HepG2 (cell line): ENCODE results near the gene TCEANC2. TPM values are rescaled to one million over a fixed set of nuclear protein-coding genes. Genes with fewer than 3 reads are reported as not detected.
A peak's percentile ranks its signal among the peaks of the same experiment; 100 is the strongest.

Experiments
- DMAP1 ChIP-seq: IDR thresholded peaks from 2 replicates; pipeline ENCODE4 v1.6.1; 2016
- EP300 ChIP-seq, 3 experiments: sonication (generic) in 1 of 3; formaldehyde crosslinking in 1 of 3; IDR thresholded peaks; 2 replicates each; pipeline versions ENCODE4 v1.5.1 to v1.6.1; 2011 to 2020; ENCODE audit warnings: low read depth in 2 of 3, low read length in 2 of 3, borderline replicate concordance in 1 of 3, improper control_type of control experiment in 1 of 3, mild to moderate bottlenecking in 1 of 3, missing genetic modification reagents in 1 of 3, moderate library complexity in 1 of 3
- KDM1A ChIP-seq: IDR thresholded peaks from 2 replicates; pipeline ENCODE4 v1.6.1; 2016; ENCODE audit warnings: missing compliant biosample characterization
- ONECUT2 ChIP-seq: sonication (generic); formaldehyde crosslinking; IDR thresholded peaks from 2 replicates; pipeline ENCODE4 v1.4.0; 2020; ENCODE audit warnings: missing genetic modification reagents
- RORA ChIP-seq: sonication (generic); formaldehyde crosslinking; IDR thresholded peaks from 2 replicates; pipeline ENCODE4 v1.5.0; 2020; ENCODE audit warnings: mild to moderate bottlenecking, missing genetic modification reagents, moderate library complexity
- SP5 ChIP-seq: IDR thresholded peaks from 2 replicates; pipeline ENCODE4 v1.6.1; 2016; ENCODE audit warnings: low read depth, borderline replicate concordance
- ZKSCAN1 ChIP-seq: fragments of 150-350 bp; IDR thresholded peaks from 2 replicates; pipeline ENCODE4 v1.6.1; 2014; ENCODE audit warnings: low read length
- ZNF20 ChIP-seq: sonication (generic); formaldehyde crosslinking; IDR thresholded peaks from 2 replicates; pipeline ENCODE4 v1.4.0; 2020; ENCODE audit warnings: mild to moderate bottlenecking, moderate library complexity, missing genetic modification reagents
- ZNF317 ChIP-seq: sonication (generic); formaldehyde crosslinking; IDR thresholded peaks from 2 replicates; pipeline ENCODE4 v1.5.0; 2020; ENCODE audit warnings: mild to moderate bottlenecking, missing genetic modification reagents
- ZNF446 ChIP-seq: sonication (generic); formaldehyde crosslinking; IDR thresholded peaks from 2 replicates; pipeline ENCODE4 v1.5.0; 2020; ENCODE audit warnings: mild to moderate bottlenecking, missing genetic modification reagents
- ZNF572 ChIP-seq: sonication (generic); formaldehyde crosslinking; IDR thresholded peaks from 2 replicates; pipeline ENCODE4 v1.5.1; 2020; ENCODE audit warnings: mild to moderate bottlenecking, missing genetic modification reagents
- ZNF607 ChIP-seq: sonication (generic); formaldehyde crosslinking; IDR thresholded peaks from 2 replicates; pipeline ENCODE4 v1.5.1; 2020; ENCODE audit warnings: missing genetic modification reagents, mild to moderate bottlenecking, borderline replicate concordance
- polyA plus RNA-seq, 8 experiments: library from polyadenylated mRNA; depleted of rRNA in 3 of 8; stranded (reverse) in 7 of 8; unstranded in 1 of 8; fragments of >200 nt; fragmentation: Illumina TruSeq in 4 of 8; extraction: Trizol in 4 of 8; gene quantifications; 2 replicates each; pipeline versions ENCODE4 v1.2.1 to v1.2.3, GENCODE V29; 2011 to 2016; ENCODE audit warnings: low read depth in 4 of 8, missing spikeins in 1 of 8, mixed read lengths in 1 of 8; ENCODE audit not compliant: insufficient read depth in 1 of 8
- total RNA-seq, 5 experiments: library from RNA; depleted of rRNA; stranded (reverse); fragments of >200 nt; fragmentation: Illumina TruSeq; extraction: Trizol; gene quantifications; 2 replicates each; pipeline ENCODE4 v1.2.3, GENCODE V29; 2016; ENCODE audit warnings: low read depth in 1 of 5
- TF ChIP-seq, protein P1 (sequence below): sonication (generic); formaldehyde crosslinking; conservative IDR thresholded peaks from 2 replicates; pipeline ENCODE4 v1.4.0; 2020; ENCODE audit warnings: missing genetic modification reagents
- TF ChIP-seq, protein P2 (sequence below): sonication (generic); formaldehyde crosslinking; IDR thresholded peaks from 2 replicates; pipeline ENCODE4 v1.5.0; 2020; ENCODE audit warnings: mild to moderate bottlenecking, missing genetic modification reagents
- TF ChIP-seq, protein P3 (sequence below): sonication (generic); formaldehyde crosslinking; IDR thresholded peaks from 2 replicates; pipeline ENCODE4 v1.4.0; 2020; ENCODE audit warnings: missing genetic modification reagents, borderline replicate concordance
- TF ChIP-seq, protein P4 (sequence below): sonication (generic); formaldehyde crosslinking; IDR thresholded peaks from 2 replicates; pipeline ENCODE4 v1.4.0; 2020; ENCODE audit warnings: missing genetic modification reagents

The TCEANC2 gene
- total and polyA plus RNA-seq, 2 of the 13 experiments (the other 11 are each of a cell fraction or from before 2014, with no cell fraction given): 3.8 to 5.0 TPM

DNA sequence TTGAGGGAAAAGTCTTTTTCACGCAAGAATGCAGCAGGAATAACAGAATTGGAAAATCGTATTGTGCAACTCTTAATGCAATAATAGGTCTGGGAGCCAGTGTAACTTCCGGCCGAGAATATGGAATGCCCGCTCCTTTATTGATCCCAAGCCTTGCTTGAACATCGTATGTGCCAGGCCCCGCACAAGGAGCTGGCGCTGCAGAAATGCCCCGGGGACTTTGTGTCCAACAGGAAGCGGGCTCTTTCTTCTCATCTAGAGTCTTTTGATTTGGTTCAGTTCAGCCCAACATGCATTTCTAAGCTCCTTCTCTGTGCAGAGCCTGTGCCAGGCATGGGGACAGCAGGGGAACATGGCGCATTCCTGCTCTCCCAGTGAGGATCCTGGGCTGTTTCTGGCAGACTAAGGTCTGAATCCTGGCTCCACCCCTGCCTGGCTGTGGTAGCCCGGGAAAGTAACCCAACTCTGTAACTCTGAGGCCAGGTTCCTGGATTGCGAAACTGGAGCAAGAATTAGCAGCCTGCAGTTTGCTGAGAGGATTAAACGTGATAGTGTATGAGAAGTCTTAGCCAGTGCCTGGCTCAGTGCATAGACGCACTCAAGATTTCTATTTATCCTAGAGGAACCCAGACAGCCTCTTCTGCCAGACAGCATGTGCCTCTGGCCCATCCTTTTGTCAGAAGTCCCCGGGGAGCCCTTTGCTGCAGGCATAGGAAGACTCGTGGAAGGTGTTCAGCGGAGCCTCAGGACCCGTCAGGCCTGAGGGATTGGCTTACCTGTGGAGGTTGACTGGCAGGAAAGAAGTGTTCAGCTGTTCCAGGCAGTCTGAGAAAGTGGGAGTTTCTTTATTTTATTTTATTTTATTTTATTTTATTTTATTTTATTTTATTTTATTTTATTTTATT is 100.4 kb downstream of the TCEANC2 start (continued):
- TF ChIP-seq, protein P1, sequence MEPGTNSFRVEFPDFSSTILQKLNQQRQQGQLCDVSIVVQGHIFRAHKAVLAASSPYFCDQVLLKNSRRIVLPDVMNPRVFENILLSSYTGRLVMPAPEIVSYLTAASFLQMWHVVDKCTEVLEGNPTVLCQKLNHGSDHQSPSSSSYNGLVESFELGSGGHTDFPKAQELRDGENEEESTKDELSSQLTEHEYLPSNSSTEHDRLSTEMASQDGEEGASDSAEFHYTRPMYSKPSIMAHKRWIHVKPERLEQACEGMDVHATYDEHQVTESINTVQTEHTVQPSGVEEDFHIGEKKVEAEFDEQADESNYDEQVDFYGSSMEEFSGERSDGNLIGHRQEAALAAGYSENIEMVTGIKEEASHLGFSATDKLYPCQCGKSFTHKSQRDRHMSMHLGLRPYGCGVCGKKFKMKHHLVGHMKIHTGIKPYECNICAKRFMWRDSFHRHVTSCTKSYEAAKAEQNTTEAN (CRISPR knock-in tag): no peak
- TF ChIP-seq, protein P2, sequence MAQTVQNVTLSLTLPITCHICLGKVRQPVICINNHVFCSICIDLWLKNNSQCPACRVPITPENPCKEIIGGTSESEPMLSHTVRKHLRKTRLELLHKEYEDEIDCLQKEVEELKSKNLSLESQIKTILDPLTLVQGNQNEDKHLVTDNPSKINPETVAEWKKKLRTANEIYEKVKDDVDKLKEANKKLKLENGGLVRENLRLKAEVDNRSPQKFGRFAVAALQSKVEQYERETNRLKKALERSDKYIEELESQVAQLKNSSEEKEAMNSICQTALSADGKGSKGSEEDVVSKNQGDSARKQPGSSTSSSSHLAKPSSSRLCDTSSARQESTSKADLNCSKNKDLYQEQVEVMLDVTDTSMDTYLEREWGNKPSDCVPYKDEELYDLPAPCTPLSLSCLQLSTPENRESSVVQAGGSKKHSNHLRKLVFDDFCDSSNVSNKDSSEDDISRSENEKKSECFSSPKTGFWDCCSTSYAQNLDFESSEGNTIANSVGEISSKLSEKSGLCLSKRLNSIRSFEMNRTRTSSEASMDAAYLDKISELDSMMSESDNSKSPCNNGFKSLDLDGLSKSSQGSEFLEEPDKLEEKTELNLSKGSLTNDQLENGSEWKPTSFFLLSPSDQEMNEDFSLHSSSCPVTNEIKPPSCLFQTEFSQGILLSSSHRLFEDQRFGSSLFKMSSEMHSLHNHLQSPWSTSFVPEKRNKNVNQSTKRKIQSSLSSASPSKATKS (CRISPR knock-in tag): no peak
- TF ChIP-seq ZKSCAN1 (no peak), ZNF572 (CRISPR knock-in tag) (0 out of 2 replicates have a peak, but pooled peaks have one; percentile 20), KDM1A (CRISPR knock-in tag) (no peak), ZNF317 (CRISPR knock-in tag) (no peak), DMAP1 (CRISPR knock-in tag) (no peak), ONECUT2 (CRISPR knock-in tag) (no peak), ZNF607 (CRISPR knock-in tag) (no peak), SP5 (no peak), RORA (CRISPR knock-in tag) (no peak), ZNF446 (no peak), ZNF20 (CRISPR knock-in tag) (no peak), EP300 (IDR thresholded peaks at IDR 0.05; ENCODE audit: low read depth in 2 of 2, low read length in 2 of 2) (no peak), EP300 (CRISPR knock-in tag; IDR thresholded peaks at IDR 0.05; ENCODE audit: borderline replicate concordance) (no peak)
- TF ChIP-seq, protein P3, sequence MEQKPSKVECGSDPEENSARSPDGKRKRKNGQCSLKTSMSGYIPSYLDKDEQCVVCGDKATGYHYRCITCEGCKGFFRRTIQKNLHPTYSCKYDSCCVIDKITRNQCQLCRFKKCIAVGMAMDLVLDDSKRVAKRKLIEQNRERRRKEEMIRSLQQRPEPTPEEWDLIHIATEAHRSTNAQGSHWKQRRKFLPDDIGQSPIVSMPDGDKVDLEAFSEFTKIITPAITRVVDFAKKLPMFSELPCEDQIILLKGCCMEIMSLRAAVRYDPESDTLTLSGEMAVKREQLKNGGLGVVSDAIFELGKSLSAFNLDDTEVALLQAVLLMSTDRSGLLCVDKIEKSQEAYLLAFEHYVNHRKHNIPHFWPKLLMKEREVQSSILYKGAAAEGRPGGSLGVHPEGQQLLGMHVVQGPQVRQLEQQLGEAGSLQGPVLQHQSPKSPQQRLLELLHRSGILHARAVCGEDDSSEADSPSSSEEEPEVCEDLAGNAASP (CRISPR knock-in tag): no peak
- TF ChIP-seq, protein P4, sequence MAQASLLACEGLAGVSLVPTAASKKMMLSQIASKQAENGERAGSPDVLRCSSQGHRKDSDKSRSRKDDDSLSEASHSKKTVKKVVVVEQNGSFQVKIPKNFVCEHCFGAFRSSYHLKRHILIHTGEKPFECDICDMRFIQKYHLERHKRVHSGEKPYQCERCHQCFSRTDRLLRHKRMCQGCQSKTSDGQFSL (CRISPR knock-in tag): no peak
